SK-N-SH (cell line): ENCODE results near the gene CAPSL. TPM values are rescaled to one million over a fixed set of nuclear protein-coding genes. Genes with fewer than 3 reads are reported as not detected.

ENCODE experiments used
- CTCF ChIA-PET: fragments of 300-600, 350-600 bp; formaldehyde crosslinking; extraction: SDS; loops from one replicate; lab custom pipeline; 2021; lab: Yijun Ruan, JAX
- POLR2A ChIA-PET: fragments of 350-600 bp; sonication (Branson Sonifier 250); formaldehyde crosslinking; extraction: SDS; loops from one replicate; lab custom pipeline; 2020; ENCODE audit warnings: antibody characterized with exemption, inconsistent platforms; lab: Yijun Ruan, JAX
- DNase-seq: peaks from one replicate; pipeline ENCODE4 v3.0.0; 2012
- H2AFZ ChIP-seq: fragments of 200-600 bp; sonication (generic); 2 replicates; pipeline ENCODE4 v1.8.1; 2016; ENCODE audit warnings: antibody characterized with exemption, mild to moderate bottlenecking, low read depth
- H3F3A ChIP-seq: fragments of 200-600 bp; sonication (generic); replicated peaks from 2 replicates; pipeline ENCODE3; 2016; ENCODE audit warnings: antibody characterized with exemption, mild to moderate bottlenecking; ENCODE audit not compliant: insufficient read depth
- H3K27ac ChIP-seq, 2 experiments: fragments of 200-500 bp in 1 of 2; fragments of 200-600 bp in 1 of 2; sonication (Bioruptor generic) in 1 of 2; sonication (generic), shearing (Covaris generic) in 1 of 2; 2 replicates each; pipeline versions ENCODE4 v1.5.1 to v1.6.1; 2014 to 2016; ENCODE audit warnings: low read depth in 2 of 2, inconsistent platforms in 1 of 2, low read length in 1 of 2, mild to moderate bottlenecking in 1 of 2, mixed read lengths in 1 of 2
- H3K27me3 ChIP-seq: fragments of 200-600 bp; sonication (generic), shearing (Covaris generic); 2 replicates; pipeline ENCODE4 v1.6.1; 2016; ENCODE audit warnings: mixed run types; ENCODE audit not compliant: insufficient read depth
- H3K36me3 ChIP-seq, 2 experiments: fragments of 200-500 bp in 1 of 2; fragments of 200-600 bp in 1 of 2; sonication (Bioruptor generic) in 1 of 2; sonication (generic) in 1 of 2; replicated peaks in 1 of 2; 2 replicates each; pipeline versions ENCODE3 to v1.5.1; 2014 to 2016; ENCODE audit warnings: low read length in 1 of 2, mild to moderate bottlenecking in 1 of 2; ENCODE audit not compliant: insufficient read depth in 2 of 2, control insufficient read depth in 1 of 2
- H3K4me1 ChIP-seq, 2 experiments: fragments of 200-500 bp in 1 of 2; fragments of 200-600 bp in 1 of 2; sonication (Bioruptor generic) in 1 of 2; sonication (generic), shearing (Covaris generic) in 1 of 2; 2 replicates each; pipeline versions ENCODE4 v1.5.1 to v1.6.1; 2014 to 2016; ENCODE audit warnings: low read depth in 1 of 2, low read length in 1 of 2, mixed run types in 1 of 2; ENCODE audit not compliant: insufficient read depth in 2 of 2, control insufficient read depth in 1 of 2
- H3K4me2 ChIP-seq: fragments of 200-600 bp; sonication (generic), shearing (Covaris generic); 2 replicates; pipeline ENCODE4 v1.6.1; 2017; ENCODE audit warnings: mixed run types
- H3K4me3 ChIP-seq, 2 experiments: fragments of 200-500 bp in 1 of 2; fragments of 200-600 bp in 1 of 2; sonication (Bioruptor generic) in 1 of 2; sonication (generic), shearing (Covaris generic) in 1 of 2; 2 replicates each; pipeline versions ENCODE4 v1.5.1 to v1.8.1; 2014 to 2016; ENCODE audit warnings: low read depth in 2 of 2, inconsistent platforms in 1 of 2, low read length in 1 of 2, mild to moderate bottlenecking in 1 of 2, mixed read lengths in 1 of 2, moderate library complexity in 1 of 2
- H3K79me2 ChIP-seq: fragments of 200-600 bp; sonication (generic); 2 replicates; pipeline ENCODE4 v1.8.1; 2017; ENCODE audit warnings: mild to moderate bottlenecking; ENCODE audit not compliant: insufficient read depth
- H3K9ac ChIP-seq: fragments of 200-600 bp; sonication (generic); 2 replicates; pipeline ENCODE4 v1.6.1; 2017; ENCODE audit warnings: mixed run types
- H3K9me2 ChIP-seq: fragments of 200-600 bp; sonication (generic); 2 replicates; pipeline ENCODE4 v1.6.1; 2017; ENCODE audit warnings: mixed run types
- H3K9me3 ChIP-seq: fragments of 200-600 bp; sonication (generic); 2 replicates; pipeline ENCODE4 v1.6.1; 2017; ENCODE audit warnings: mixed run types, mild to moderate bottlenecking, moderate library complexity
- H4K20me1 ChIP-seq: fragments of 200-600 bp; sonication (generic); 2 replicates; pipeline ENCODE4 v1.6.1; 2017; ENCODE audit warnings: mild to moderate bottlenecking, mixed run types; ENCODE audit not compliant: insufficient read depth
- FOSL2 ChIP-seq: IDR thresholded peaks from 2 replicates; pipeline ENCODE4 v1.4.0; 2012; ENCODE audit warnings: low read depth, mild to moderate bottlenecking, moderate library complexity, borderline replicate concordance
- GABPA ChIP-seq: IDR thresholded peaks from 2 replicates; pipeline ENCODE4 v1.4.0; 2012; ENCODE audit warnings: low read depth, mild to moderate bottlenecking
- GATA2 ChIP-seq: sonication (generic); formaldehyde crosslinking; IDR thresholded peaks from 2 replicates; pipeline ENCODE4 v1.5.0; 2020; ENCODE audit warnings: mild to moderate bottlenecking, missing genetic modification reagents
- MEF2A ChIP-seq: IDR thresholded peaks from 2 replicates; pipeline ENCODE4 v1.4.0; 2012; ENCODE audit warnings: low read depth, borderline replicate concordance
- NFIC ChIP-seq: IDR thresholded peaks from 2 replicates; pipeline ENCODE4 v1.4.0; 2012; ENCODE audit warnings: borderline replicate concordance
- NRF1 ChIP-seq: IDR thresholded peaks from 2 replicates; pipeline ENCODE4 v1.6.1; 2012; ENCODE audit warnings: low read depth, mild to moderate bottlenecking, low read length
- RCOR1 ChIP-seq: fragments of 150-350 bp; IDR thresholded peaks from 2 replicates; pipeline ENCODE4 v1.6.1; 2017; ENCODE audit warnings: antibody characterized with exemption, low read length
- RXRA ChIP-seq: IDR thresholded peaks from 2 replicates; pipeline ENCODE4 v1.4.0; 2012; ENCODE audit warnings: low read depth, mild to moderate bottlenecking, borderline replicate concordance
- SMC3 ChIP-seq: IDR thresholded peaks from 2 replicates; pipeline ENCODE4 v1.6.1; 2012; ENCODE audit warnings: low read depth, low read length, improper control_type of control experiment
- TAF1 ChIP-seq: IDR thresholded peaks from 2 replicates; pipeline ENCODE4 v1.6.1; 2012; ENCODE audit warnings: low read depth, mild to moderate bottlenecking, low read length, moderate library complexity, borderline replicate concordance
- TEAD4 ChIP-seq: IDR thresholded peaks from 2 replicates; pipeline ENCODE4 v1.4.0; 2012; ENCODE audit warnings: mild to moderate bottlenecking, borderline replicate concordance; ENCODE audit not compliant: insufficient read depth
- WGBS: methylation state at CpG from one replicate; pipeline ENCODE4 v1.1.6; 2017; ENCODE audit warnings: low lambda C conversion rate; 5-methylcytosine and 5-hydroxymethylcytosine counted together
- polyA plus RNA-seq, 3 experiments: library from polyadenylated mRNA; depleted of rRNA; stranded (reverse); fragments of >200 nt; gene quantifications; 2 replicates each; pipeline ENCODE4 v1.2.3, GENCODE V29; 2012
- TF ChIP-seq, protein P1 (sequence below): fragments of 150-350 bp; IDR thresholded peaks from 2 replicates; pipeline ENCODE4 v1.6.1; 2017; ENCODE audit warnings: antibody characterized with exemption, low read length, low read depth, borderline replicate concordance
- TF ChIP-seq, protein P2 (sequence below): IDR thresholded peaks from 2 replicates; pipeline ENCODE4; 2012
- TF ChIP-seq, protein P3 (sequence below): IDR thresholded peaks from 2 replicates; pipeline ENCODE4 v1.4.0; 2012; ENCODE audit warnings: low read depth, borderline replicate concordance

Gene CAPSL
- polyA plus RNA-seq, 1 of the 3 experiments (the other 2 are of a cell fraction): 0.23 TPM

DNA sequence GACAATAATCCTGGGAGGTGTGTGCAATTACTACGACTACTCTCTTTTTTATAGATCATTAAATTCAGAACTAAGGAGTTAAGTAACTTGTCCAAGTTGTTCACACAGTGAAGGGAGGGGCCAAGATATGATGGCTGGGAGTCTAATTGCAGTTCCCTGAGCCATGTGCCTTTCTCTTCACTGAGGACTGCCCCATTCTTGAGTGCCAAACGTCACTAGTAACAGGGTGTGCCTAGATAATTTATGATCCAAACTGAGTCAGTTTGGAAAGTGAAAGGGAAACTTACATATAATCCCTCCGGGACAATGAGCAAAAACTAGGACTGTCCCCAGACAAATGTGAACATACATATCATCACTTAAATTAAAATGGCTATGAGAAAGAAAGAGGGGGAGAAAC is 61.5 kb downstream of the CAPSL start:
- Histone ChIP-seq H3K9me3 (no peaks in the 10 kb centered on the region), H2AFZ (no peak overlapping the region), H3K79me2 (no peaks in the 10 kb centered on the region), H3K36me3 (no peaks in the 10 kb centered on the region), H4K20me1 (no peaks in the 10 kb centered on the region), H3F3A (no peaks in the 10 kb centered on the region), H3K4me2 (no peak overlapping the region), H3K27ac (no peak overlapping the region), H3K4me1 (no peaks in the 10 kb centered on the region), H3K9ac (no peak overlapping the region), H3K27me3 (no peaks in the 10 kb centered on the region), H3K4me3 (no peak overlapping the region), H3K9me2 (no peaks in the 10 kb centered on the region)
- TF ChIP-seq NRF1 (no peak), SMC3 (no peak), GABPA (no peak), TEAD4 (no peak), NFIC (no peak)
- TF ChIP-seq, protein P1, sequence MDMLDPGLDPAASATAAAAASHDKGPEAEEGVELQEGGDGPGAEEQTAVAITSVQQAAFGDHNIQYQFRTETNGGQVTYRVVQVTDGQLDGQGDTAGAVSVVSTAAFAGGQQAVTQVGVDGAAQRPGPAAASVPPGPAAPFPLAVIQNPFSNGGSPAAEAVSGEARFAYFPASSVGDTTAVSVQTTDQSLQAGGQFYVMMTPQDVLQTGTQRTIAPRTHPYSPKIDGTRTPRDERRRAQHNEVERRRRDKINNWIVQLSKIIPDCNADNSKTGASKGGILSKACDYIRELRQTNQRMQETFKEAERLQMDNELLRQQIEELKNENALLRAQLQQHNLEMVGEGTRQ: no peak
- POLR2A ChIA-PET: no interaction called here
- DNase-seq: no peak
- 27% methylated on average over 3 of the region's 3 CpGs for WGBS
- CTCF ChIA-PET: no interaction called here

- ChIA-PET POLR2A (no interaction called here), CTCF (no interaction called here)
- no peak overlapping the region for H3K9ac ChIP-seq
- DNase-seq: no peak
- H3K36me3 ChIP-seq: no peaks in the 10 kb centered on the region
- no peaks in the 10 kb centered on the region for H4K20me1 ChIP-seq
- H3K4me3 ChIP-seq: no peak overlapping the region
- H3K4me2 ChIP-seq: no peak overlapping the region
- TF ChIP-seq GATA2 (no peak), RCOR1 (no peak), RXRA (no peak), NRF1 (no peak), FOSL2 (no peak), MEF2A (no peak), TAF1 (no peak)
- TF ChIP-seq, protein P2, sequence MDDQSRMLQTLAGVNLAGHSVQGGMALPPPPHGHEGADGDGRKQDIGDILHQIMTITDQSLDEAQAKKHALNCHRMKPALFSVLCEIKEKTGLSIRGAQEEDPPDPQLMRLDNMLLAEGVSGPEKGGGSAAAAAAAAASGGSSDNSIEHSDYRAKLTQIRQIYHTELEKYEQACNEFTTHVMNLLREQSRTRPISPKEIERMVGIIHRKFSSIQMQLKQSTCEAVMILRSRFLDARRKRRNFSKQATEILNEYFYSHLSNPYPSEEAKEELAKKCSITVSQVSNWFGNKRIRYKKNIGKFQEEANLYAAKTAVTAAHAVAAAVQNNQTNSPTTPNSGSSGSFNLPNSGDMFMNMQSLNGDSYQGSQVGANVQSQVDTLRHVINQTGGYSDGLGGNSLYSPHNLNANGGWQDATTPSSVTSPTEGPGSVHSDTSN: no peak
- TF ChIP-seq, protein P3, sequence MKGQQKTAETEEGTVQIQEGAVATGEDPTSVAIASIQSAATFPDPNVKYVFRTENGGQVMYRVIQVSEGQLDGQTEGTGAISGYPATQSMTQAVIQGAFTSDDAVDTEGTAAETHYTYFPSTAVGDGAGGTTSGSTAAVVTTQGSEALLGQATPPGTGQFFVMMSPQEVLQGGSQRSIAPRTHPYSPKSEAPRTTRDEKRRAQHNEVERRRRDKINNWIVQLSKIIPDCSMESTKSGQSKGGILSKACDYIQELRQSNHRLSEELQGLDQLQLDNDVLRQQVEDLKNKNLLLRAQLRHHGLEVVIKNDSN: no peak
- TF ChIP-seq, all 33 proteins: peak for 0
- Histone ChIP-seq H3K27ac (no peak overlapping the region), H2AFZ (no peak overlapping the region), H3K9me3 (no peaks in the 10 kb centered on the region), H3K27me3 (no peaks in the 10 kb centered on the region), H3K4me1 (no peaks in the 10 kb centered on the region), H3F3A (no peaks in the 10 kb centered on the region), H3K9me2 (no peaks in the 10 kb centered on the region), H3K79me2 (no peaks in the 10 kb centered on the region)
- whole genome bisulfite sequencing: 90% methylated on average over 2 of the region's 2 CpGs
These were observed 62.0 kb downstream of the CAPSL start for GRCh38 chr5:35876454-35876853.
